GM19468 (cell line): Measurements from ENCODE around the gene VPS51.

Source experiments
- ATAC-seq: cut with Tn5 transposase; IDR thresholded peaks from one replicate; pipeline ENCODE4 v1.9.1; 2021; ENCODE audit warnings: mild to moderate bottlenecking, moderate library complexity, moderate number of reproducible peaks; ENCODE audit not compliant: unreplicated experiment; ENCODE audit errors: extremely low read depth

The VPS51 gene

GRCh38 chr11:65157336-65157735 is 61.3 kb downstream of the VPS51 start:
- no peak for ATAC-seq

GRCh38 chr11:65159012-65159411 is 63.0 kb downstream of the VPS51 start:
- ATAC-seq = no peak

- ATAC-seq = no peak
These were observed 64.6 kb downstream of the VPS51 start for GRCh38 chr11:65160643-65161042.
